Right cardiac atrium (tissue), 5 donors: ENCODE results near the gene PIP4K2C. TPM values are rescaled to one million over a fixed set of nuclear protein-coding genes. Genes with fewer than 3 reads are reported as not detected.
"Not testable (repeated sequence)": the region's sequence is repeated elsewhere in the genome, so short reads cannot be mapped to it uniquely, and the experiment has no call there.

Experiments used
- ATAC-seq, 2 donors: fragments of 200-7000 bp; cut with Tn5 transposase; one replicate each; pipeline versions ENCODE4 v1.8.0 to v1.9.1; 2020; ENCODE audit warnings: moderate library complexity in 2 of 2, mild to moderate bottlenecking in 1 of 2
- DNase-seq, 3 donors: peaks; one replicate each; pipeline ENCODE4 v3.0.0-alpha.2; 2020
- H3K27ac ChIP-seq: one replicate; pipeline ENCODE4 v1.5.1; 2013; ENCODE audit warnings: mild to moderate bottlenecking, low read length, control low read depth, moderate library complexity
- H3K27me3 ChIP-seq: one replicate; pipeline ENCODE4 v1.6.1; 2013; ENCODE audit not compliant: control insufficient read depth, insufficient read depth
- H3K4me1 ChIP-seq: one replicate; pipeline ENCODE4 v1.6.1; 2013; ENCODE audit warnings: low read length; ENCODE audit not compliant: control insufficient read depth, insufficient read depth
- H3K4me3 ChIP-seq: one replicate; pipeline ENCODE4 v1.5.1; 2013; ENCODE audit warnings: low read length, control low read depth
- H3K9me3 ChIP-seq: one replicate; pipeline ENCODE4 v1.6.1; 2013; ENCODE audit warnings: low read length; ENCODE audit not compliant: control insufficient read depth
- WGBS: extraction: QIAGEN DNeasy Blood & Tissue Kit; methylation state at CpG from one replicate; pipeline ENCODE4 v1.1.7; 2013; 5-methylcytosine and 5-hydroxymethylcytosine counted together
- intact Hi-C, 4 donors: fragments of 100-400 bp; cut with DNase I; formaldehyde crosslinking; loops; one replicate each; pipeline versions ENCODE4 v1.11.0 to v1.14.0; 2022 to 2023
- polyA plus RNA-seq: library from polyadenylated mRNA; stranded (reverse); fragments of 200-250 nt; gene quantifications from one replicate; pipeline ENCODE4 v1.2.3, GENCODE V29; 2013
- total RNA-seq, 4 donors: library from RNA; stranded (reverse); fragmentation: NEBNext Ultra II Directional; extraction: Animal tissue kit (Norgen Biotek cat#: 25700); gene quantifications; one replicate each; pipeline ENCODE4 v1.2.1, GENCODE V29; 2021
- donor health status: healthy with polysubstance abuse.
- donor health status: DM: no; HTN: yes; CAD: no.
- donor health status: DM: no; HTN: no; CAD: no.
- donor health status: DM: no; HTN: yes; CAD: no; lungs with severe emphysema.
- donor health status: DM: yes; HTN: yes; CAD: no.

The PIP4K2C gene
- total and polyA plus RNA-seq, 5 donors, result 8.7 to 17.1 (median 15.1) TPM

DNA sequence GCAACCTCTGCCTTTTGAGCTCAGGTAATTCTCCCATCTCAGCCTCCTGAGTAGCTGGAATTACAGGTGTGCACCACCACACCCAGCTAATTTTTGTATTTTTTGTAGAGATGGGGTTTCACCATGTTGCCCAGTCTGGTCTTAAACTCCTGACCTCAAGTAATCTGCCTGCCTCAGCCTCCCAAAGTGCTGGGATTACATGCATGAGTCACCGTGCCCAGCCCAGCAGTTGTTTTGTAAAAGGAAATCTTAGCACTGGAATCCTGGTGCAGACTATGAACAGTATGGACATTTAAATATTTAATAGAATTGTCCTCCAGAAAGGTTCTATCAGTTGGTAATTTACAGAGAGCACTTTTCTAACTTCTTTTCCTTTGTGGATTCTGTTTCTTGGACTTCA is 29.9 kb upstream of the PIP4K2C start:
- H3K27ac ChIP-seq, intact Hi-C loops: not testable (repeated sequence)
- 62% methylated on average over 1 of the region's 1 CpG for WGBS

DNA sequence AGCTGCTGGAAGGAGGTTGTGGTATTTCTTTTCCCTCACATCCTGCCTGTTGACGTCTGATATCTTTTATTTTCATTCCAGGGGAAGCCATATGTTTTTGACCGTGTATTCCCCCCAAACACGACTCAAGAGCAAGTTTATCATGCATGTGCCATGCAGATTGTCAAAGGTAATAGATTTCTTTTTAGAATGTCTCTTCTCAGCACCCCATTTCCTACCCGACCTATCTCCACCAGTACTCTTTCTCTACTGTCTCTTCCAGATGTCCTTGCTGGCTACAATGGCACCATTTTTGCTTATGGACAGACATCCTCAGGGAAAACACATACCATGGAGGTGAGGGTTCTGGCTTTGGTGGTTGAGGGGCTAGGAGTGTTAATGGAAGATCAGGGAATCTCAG is 27.6 kb upstream of the PIP4K2C start:
- WGBS, result 19% methylated on average over 4 of the region's 4 CpGs
- no peak overlapping the region for H3K27ac ChIP-seq
- no peaks in the 10 kb centered on the region for H3K27me3 ChIP-seq
- ATAC-seq (no peak), DNase-seq (no peak)
- no peak overlapping the region for H3K4me3 ChIP-seq
- no peaks in the 10 kb centered on the region for H3K9me3 ChIP-seq
- intact Hi-C loops, result no loop called here
- H3K4me1 ChIP-seq, result no peaks in the 10 kb centered on the region

More for the DNA sequence above, 29.9 kb upstream of the PIP4K2C start:
- not testable (repeated sequence) for H3K9me3 ChIP-seq, ATAC-seq, H3K4me3 ChIP-seq, H3K27me3 ChIP-seq, H3K4me1 ChIP-seq, DNase-seq

DNA sequence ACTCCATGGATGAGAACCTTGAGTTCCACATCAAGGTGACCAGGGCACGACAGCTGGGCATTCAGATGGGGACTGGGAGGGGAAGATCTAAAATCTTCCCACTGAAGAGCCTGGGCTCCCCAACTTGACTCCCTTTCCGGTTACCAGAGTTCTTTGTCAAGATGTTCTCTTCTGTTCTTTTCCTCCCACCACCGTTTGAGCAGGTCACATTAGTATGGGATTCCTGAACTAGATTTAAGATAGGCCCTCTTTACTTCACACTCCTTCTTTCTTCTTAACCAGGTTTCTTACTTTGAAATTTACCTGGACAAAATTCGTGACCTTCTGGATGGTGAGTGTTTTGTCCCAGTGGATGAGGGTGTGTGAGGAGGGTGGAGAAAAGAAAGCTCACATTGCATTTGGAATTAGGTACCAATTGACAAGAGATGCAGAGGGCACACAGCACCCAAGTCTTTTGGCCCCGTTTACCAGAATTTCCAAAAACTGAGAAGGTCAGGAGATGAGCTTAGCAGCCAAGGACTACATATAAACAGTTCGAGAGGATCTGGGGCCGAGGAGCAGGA is 26.7 kb upstream of the PIP4K2C start:
- Histone ChIP-seq H3K9me3 (no peaks in the 10 kb centered on the region), H3K4me1 (no peaks in the 10 kb centered on the region), H3K4me3 (no peak overlapping the region), H3K27ac (no peak overlapping the region), H3K27me3 (no peaks in the 10 kb centered on the region)
- 83% methylated on average over 7 of the region's 7 CpGs for WGBS
- intact Hi-C loops, result no loop called here
- no peak for DNase-seq
- ATAC-seq, result no peak

DNA sequence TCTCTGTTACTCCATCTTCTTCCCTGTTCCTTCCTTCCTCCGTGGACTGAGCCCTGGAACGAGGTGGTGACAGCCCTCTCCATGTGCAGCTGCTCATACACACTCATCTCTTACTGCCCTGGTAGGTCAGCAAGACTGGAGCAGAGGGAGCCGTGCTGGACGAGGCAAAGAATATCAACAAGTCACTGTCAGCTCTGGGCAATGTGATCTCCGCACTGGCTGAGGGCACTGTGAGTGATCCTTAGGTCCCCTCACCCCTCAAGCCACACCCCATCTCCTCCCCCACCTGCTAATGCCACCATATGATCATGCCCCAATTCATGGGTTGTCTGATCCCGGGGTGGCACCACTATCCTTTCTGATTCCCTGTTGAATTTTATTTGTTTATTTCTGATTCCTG is 22.2 kb upstream of the PIP4K2C start:
- intact Hi-C loops, result no loop called here
- no peaks in the 10 kb centered on the region for H3K27me3 ChIP-seq
- H3K27ac ChIP-seq, result no peak overlapping the region
- no peaks in the 10 kb centered on the region for H3K4me1 ChIP-seq
- ATAC-seq (no peak), DNase-seq (no peak)
- no peak overlapping the region for H3K4me3 ChIP-seq
- WGBS, result 39% methylated on average over 6 of the region's 6 CpGs
- no peaks in the 10 kb centered on the region for H3K9me3 ChIP-seq

DNA sequence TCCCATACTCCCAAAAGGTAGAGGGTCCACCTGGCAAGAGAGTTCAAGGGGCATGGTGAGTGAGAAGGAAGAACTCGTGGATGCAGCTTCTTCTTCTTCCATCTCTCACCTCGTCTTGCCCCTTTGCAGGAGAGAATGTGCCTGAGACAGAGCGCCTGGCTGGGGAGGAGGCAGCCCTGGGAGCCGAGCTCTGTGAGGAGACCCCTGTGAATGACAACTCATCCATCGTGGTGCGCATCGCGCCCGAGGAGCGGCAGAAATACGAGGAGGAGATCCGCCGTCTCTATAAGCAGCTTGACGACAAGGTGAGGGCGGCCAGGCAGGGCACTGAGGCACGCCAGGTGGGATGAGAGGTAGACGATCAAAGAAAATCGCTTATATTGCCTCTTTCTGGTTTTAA is 21.1 kb upstream of the PIP4K2C start:
- H3K27me3 ChIP-seq, result no peaks in the 10 kb centered on the region
- intact Hi-C loops, result no loop called here
- H3K27ac ChIP-seq, result no peak overlapping the region
- H3K9me3 ChIP-seq, result no peaks in the 10 kb centered on the region
- no peak overlapping the region for H3K4me3 ChIP-seq
- no peaks in the 10 kb centered on the region for H3K4me1 ChIP-seq
- DNase-seq (no peak), ATAC-seq (no peak)
- WGBS, result 86% methylated on average over 18 of the region's 18 CpGs

DNA sequence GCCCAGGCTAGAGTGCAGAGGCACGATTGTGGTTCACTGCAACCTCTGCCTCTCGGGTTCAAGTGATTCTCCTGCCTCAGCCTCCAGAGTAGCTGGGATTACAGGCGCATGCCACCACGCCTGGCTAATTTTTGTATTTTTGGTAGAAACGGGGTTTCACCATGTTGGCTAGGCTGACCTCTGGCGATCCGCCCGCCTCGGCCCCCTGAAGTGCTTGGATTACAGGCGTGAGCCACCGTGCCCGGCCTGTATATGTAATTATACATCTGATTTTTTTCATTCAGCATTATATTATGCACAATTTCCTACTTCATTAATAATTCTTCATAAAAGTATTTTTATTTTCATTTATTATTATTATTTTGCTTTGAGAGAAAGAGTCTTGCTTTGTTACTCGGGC is 20.6 kb upstream of the PIP4K2C start:
- WGBS, result 86% methylated on average over 13 of the region's 13 CpGs
- H3K27ac ChIP-seq, H3K4me1 ChIP-seq, intact Hi-C loops, DNase-seq, H3K9me3 ChIP-seq, ATAC-seq, H3K27me3 ChIP-seq, H3K4me3 ChIP-seq: not testable (repeated sequence)

DNA sequence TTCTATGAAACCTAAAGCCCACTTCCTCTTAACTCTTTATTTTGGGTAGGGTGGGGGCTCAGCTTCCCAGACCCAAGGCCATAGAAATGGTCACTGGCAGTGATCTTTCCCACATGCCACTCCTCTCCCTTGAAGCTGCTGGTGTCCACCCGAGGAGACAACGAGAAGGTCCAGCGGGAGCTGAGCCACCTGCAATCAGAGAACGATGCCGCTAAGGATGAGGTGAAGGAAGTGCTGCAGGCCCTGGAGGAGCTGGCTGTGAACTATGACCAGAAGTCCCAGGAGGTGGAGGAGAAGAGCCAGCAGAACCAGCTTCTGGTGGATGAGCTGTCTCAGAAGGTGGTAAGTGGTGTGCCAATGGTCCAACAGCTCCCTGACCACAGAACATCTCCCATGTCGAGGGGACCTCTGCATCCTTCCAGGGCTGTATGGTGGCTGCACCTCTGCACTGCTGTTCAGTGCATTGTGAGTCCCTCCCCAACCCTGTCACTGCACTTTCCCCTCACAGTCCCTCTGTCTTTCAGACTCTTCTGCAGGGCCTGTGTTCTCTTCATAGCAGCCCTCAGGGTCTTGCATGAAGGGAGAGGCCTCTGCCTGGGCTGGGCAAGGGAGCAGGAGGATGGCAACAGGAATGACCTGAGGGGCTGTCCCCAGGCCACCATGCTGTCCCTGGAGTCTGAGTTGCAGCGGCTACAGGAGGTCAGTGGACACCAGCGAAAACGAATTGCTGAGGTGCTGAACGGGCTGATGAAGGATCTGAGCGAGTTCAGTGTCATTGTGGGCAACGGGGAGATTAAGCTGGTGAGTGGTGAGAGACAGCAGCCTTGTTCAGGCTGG is 18.8 kb upstream of the PIP4K2C start:
- Histone ChIP-seq H3K9me3 (no peaks in the 10 kb centered on the region), H3K27me3 (no peaks in the 10 kb centered on the region), H3K27ac (no peak overlapping the region), H3K4me3 (no peak overlapping the region), H3K4me1 (no peaks in the 10 kb centered on the region)
- ATAC-seq, result no peak
- DNase-seq, result no peak
- 88% methylated on average over 12 of the region's 12 CpGs for WGBS
- intact Hi-C loops, result no loop called here

DNA sequence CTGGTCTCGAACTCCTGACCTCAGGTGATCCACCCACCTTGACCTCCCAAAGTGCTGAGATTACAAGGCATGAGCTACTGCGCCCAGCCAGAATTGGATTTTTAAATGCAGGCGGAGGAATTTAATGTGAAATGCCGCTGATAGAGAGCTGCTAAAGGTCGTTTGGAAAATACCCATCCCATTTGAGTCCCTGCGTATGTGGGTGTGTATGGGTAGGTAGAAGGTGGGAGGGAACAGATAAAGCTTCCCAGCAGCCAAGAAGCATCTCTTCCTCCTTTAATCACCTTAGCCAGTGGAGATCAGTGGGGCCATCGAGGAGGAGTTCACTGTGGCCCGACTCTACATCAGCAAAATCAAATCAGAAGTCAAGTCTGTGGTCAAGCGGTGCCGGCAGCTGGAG is 16.2 kb upstream of the PIP4K2C start:
- no peak for ATAC-seq
- H3K4me1 ChIP-seq, result no peaks in the 10 kb centered on the region
- no peak overlapping the region for H3K4me3 ChIP-seq
- intact Hi-C loops, result no loop called here
- DNase-seq, result no peak
- WGBS, result 82% methylated on average over 10 of the region's 10 CpGs
- no peaks in the 10 kb centered on the region for H3K9me3 ChIP-seq
- no peak overlapping the region for H3K27ac ChIP-seq
- H3K27me3 ChIP-seq, result no peaks in the 10 kb centered on the region

DNA sequence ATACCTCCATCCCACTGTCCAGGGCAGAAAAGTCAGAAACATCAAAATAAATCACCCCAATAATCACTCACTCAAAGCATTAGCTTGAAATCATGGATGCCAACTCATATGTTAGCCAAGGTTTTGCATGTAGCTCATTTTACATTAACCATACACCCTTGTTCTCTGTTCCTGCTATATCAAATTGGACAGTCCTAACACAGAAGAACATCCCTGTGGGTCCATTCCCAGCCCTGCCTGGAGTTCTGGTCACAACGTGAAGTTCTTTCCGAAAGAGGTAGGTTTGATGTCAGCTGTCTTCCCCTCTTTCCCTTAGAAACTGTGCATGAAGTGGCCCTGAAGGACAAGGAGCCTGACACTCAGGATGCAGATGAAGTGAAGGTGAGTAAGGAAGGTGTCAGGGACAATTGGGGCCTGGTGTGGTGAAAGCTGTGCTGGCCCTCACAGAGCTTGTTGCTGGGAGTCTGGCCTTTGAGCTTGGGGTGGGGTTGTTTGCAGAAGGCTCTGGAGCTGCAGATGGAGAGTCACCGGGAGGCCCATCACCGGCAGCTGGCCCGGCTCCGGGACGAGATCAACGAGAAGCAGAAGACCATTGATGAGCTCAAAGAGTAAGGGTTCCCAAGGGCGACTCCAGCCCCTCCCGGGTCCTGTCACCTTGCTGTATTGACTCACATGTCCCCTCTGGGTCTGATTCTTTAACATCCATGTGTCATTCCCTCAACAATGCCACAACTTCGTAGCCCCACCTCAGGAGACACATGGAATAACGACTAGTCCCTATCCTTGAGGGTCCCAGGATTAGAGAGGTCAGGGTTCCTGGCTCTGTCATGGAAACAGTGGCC is 15.0 kb upstream of the PIP4K2C start:
- no peak for ATAC-seq
- no peak for DNase-seq
- H3K27ac ChIP-seq, result no peak overlapping the region

DNA sequence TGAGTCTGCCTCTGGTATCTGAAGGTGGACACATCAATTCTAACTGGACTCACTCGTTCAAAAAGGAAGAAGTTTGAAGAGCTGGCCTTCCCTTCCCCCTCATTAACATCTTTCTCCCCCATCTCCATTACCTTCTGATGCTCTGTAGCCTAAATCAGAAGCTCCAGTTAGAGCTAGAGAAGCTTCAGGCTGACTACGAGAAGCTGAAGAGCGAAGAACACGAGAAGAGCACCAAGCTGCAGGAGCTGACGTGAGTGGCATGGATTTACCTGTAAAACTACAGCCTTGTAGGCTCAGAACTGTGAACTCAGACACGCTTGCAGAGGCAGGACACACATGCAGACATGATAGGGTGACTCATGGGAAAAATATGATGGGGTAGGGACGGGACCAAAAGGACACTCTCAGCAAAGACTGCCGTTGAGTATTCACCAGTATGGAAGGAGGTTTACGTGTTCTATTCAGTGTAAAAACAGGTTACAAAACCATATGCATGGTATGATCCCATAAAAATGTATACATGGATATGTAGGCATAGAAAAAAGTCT is 14.3 kb upstream of the PIP4K2C start:
- no peak for ATAC-seq
- H3K4me3 ChIP-seq, result no peak overlapping the region

More for the DNA sequence above, 15.0 kb upstream of the PIP4K2C start:
- H3K9me3 ChIP-seq, result no peaks in the 10 kb centered on the region
- intact Hi-C loops, result no loop called here
- no peak overlapping the region for H3K4me3 ChIP-seq
- no peaks in the 10 kb centered on the region for H3K4me1 ChIP-seq
- 82% methylated on average over 12 of the region's 12 CpGs for WGBS
- H3K27me3 ChIP-seq, result no peaks in the 10 kb centered on the region

More for the DNA sequence above, 14.3 kb upstream of the PIP4K2C start:
- H3K27me3 ChIP-seq, result no peaks in the 10 kb centered on the region
- DNase-seq, result no peak
- no peak overlapping the region for H3K27ac ChIP-seq
- H3K9me3 ChIP-seq, result no peaks in the 10 kb centered on the region
- no peaks in the 10 kb centered on the region for H3K4me1 ChIP-seq
- intact Hi-C loops, result no loop called here
- WGBS, result 77% methylated on average over 9 of the region's 9 CpGs
